B cell (primary cell): ENCODE data around the gene PGAP6. TPM values are rescaled to one million over a fixed set of nuclear protein-coding genes. Genes with fewer than 3 reads are reported as not detected.

Source experiments
- ATAC-seq: fragments of 200-7000 bp; cut with Tn5 transposase; one replicate; pipeline ENCODE4 v1.10.0; 2021; ENCODE audit warnings: low read depth, mild to moderate bottlenecking, moderate number of reproducible peaks, moderate library complexity
- CTCF ChIA-PET: fragments of 350-600 bp; sonication (Branson Sonifier 250); formaldehyde crosslinking; loops from one replicate; lab custom pipeline; 2021; ENCODE audit warnings: antibody characterized with exemption, inconsistent platforms; lab: Charles Lee
- POLR2A ChIA-PET: fragments of 350-600 bp; sonication (Branson Sonifier 250); formaldehyde crosslinking; loops from one replicate; lab custom pipeline; 2021; ENCODE audit warnings: antibody characterized with exemption; lab: Charles Lee
- DNase-seq: peaks from one replicate; pipeline ENCODE4 v3.0.0; 2013
- H2AFZ ChIP-seq: 2 replicates; pipeline ENCODE4 v1.6.1; 2012; ENCODE audit warnings: mild to moderate bottlenecking, low read depth, low read length; ENCODE audit not compliant: insufficient read depth, poor library complexity, severe bottlenecking
- H3K27ac ChIP-seq, 2 donors: 1 replicate in 1 of 2; 2 replicates in 1 of 2; pipeline ENCODE4 v1.5.1; 2012 to 2013; ENCODE audit warnings: low read length in 2 of 2, mild to moderate bottlenecking in 2 of 2, moderate library complexity in 1 of 2
- H3K27me3 ChIP-seq, 4 experiments: fragments of 200-600 bp in 1 of 4; sonication (generic) in 1 of 4; replicated peaks in 1 of 4; 1 replicate in 2 of 4; 2 replicates in 2 of 4; pipeline versions ENCODE4 v1.6.1 to v1.7.0; 2013 to 2016; ENCODE audit warnings: low read length in 3 of 4, mild to moderate bottlenecking in 2 of 4, mixed read lengths in 1 of 4, moderate library complexity in 1 of 4; ENCODE audit not compliant: insufficient read depth in 4 of 4, control insufficient read depth in 3 of 4; ENCODE audit errors: control extremely low read depth in 1 of 4
- H3K36me3 ChIP-seq, 2 experiments: replicated peaks in 1 of 2; 1 replicate in 1 of 2; 2 replicates in 1 of 2; pipeline versions ENCODE4 v1.6.1 to v1.7.1; 2013; ENCODE audit warnings: low read length in 1 of 2; ENCODE audit not compliant: insufficient read depth in 2 of 2, control insufficient read depth in 1 of 2; ENCODE audit errors: control extremely low read depth in 1 of 2, extremely low read depth in 1 of 2
- H3K4me1 ChIP-seq, 2 donors: fragments of 200-600 bp in 1 of 2; sonication (generic) in 1 of 2; 1 replicate in 1 of 2; 2 replicates in 1 of 2; pipeline versions ENCODE4 v1.5.1 to v1.6.1; 2013 to 2017; ENCODE audit warnings: low read length in 2 of 2; ENCODE audit not compliant: control insufficient read depth in 2 of 2, insufficient read depth in 2 of 2
- H3K4me2 ChIP-seq: replicated peaks from 2 replicates; pipeline ENCODE3; 2012; ENCODE audit warnings: mild to moderate bottlenecking, low read depth, low read length; ENCODE audit not compliant: poor library complexity, severe bottlenecking
- H3K4me3 ChIP-seq, 5 experiments: fragments of 200-600 bp in 1 of 5; sonication (generic) in 1 of 5; 1 replicate in 3 of 5; 2 replicates in 2 of 5; pipeline versions ENCODE4 v1.5.1 to v1.7.0; 2011 to 2016; ENCODE audit warnings: low read length in 4 of 5, mild to moderate bottlenecking in 4 of 5, low read depth in 2 of 5, control low read depth in 1 of 5, moderate library complexity in 1 of 5; ENCODE audit not compliant: insufficient read depth in 1 of 5; ENCODE audit errors: control extremely low read depth in 1 of 5, extremely low read depth in 1 of 5
- H3K79me2 ChIP-seq: fragments of 200-600 bp; sonication (generic); one replicate; pipeline ENCODE4 v1.6.0; 2016; ENCODE audit warnings: low read length; ENCODE audit not compliant: control insufficient read depth, insufficient read depth
- H3K9ac ChIP-seq: fragments of 200-600 bp; sonication (generic); 2 replicates; pipeline ENCODE4 v1.6.1; 2017; ENCODE audit warnings: mild to moderate bottlenecking, low read length, moderate library complexity
- H3K9me3 ChIP-seq, 3 donors: one replicate each; pipeline versions ENCODE4 v1.6.1 to v1.7.1; 2013; ENCODE audit warnings: low read length in 2 of 3; ENCODE audit not compliant: control insufficient read depth in 2 of 3, insufficient read depth in 1 of 3; ENCODE audit errors: control extremely low read depth in 1 of 3
- H4K20me1 ChIP-seq: 2 replicates; pipeline ENCODE4 v1.6.0; 2012; ENCODE audit warnings: mild to moderate bottlenecking, low read length; ENCODE audit not compliant: insufficient read depth, control insufficient read depth, poor library complexity, severe bottlenecking
- H3K27ac Mint-ChIP-seq: one replicate; pipeline ENCODE4 v1.8.0; 2021; ENCODE audit warnings: mixed read lengths
- H3K27me3 Mint-ChIP-seq: one replicate; pipeline ENCODE4 v1.8.0; 2021; ENCODE audit warnings: mixed read lengths
- H3K4me1 Mint-ChIP-seq: one replicate; pipeline ENCODE4 v1.8.0; 2021; ENCODE audit warnings: mixed read lengths
- H3K4me3 Mint-ChIP-seq: one replicate; pipeline ENCODE4 v1.8.0; 2021; ENCODE audit warnings: mixed read lengths
- H3K9me3 Mint-ChIP-seq: one replicate; pipeline ENCODE4 v1.8.0; 2022; ENCODE audit warnings: mixed read lengths; ENCODE audit not compliant: insufficient read depth
- CTCF ChIP-seq: fragments of 200-600 bp; IDR thresholded peaks from one replicate; pipeline ENCODE4 v1.8.0; 2022; ENCODE audit warnings: antibody characterized with exemption, mild to moderate bottlenecking
- EZH2 ChIP-seq: IDR thresholded peaks from 2 replicates; pipeline ENCODE4 v1.6.1; 2012; ENCODE audit warnings: borderline replicate concordance, low read depth, mild to moderate bottlenecking, moderate library complexity, low read length; ENCODE audit not compliant: insufficient read depth, poor library complexity, severe bottlenecking
- WGBS: methylation state at CpG from one replicate; pipeline ENCODE4 v1.1.5; 2013; ENCODE audit warnings: missing lambda C conversion rate; ENCODE audit not compliant: insufficient coverage; 5-methylcytosine and 5-hydroxymethylcytosine counted together
- intact Hi-C: fragments of 100-400 bp; cut with micrococcal nuclease; formaldehyde crosslinking; loops from one replicate; pipeline ENCODE4 v1.10.0; 2022
- polyA plus RNA-seq: library from polyadenylated mRNA; depleted of rRNA; stranded (reverse); fragments of >200 nt; gene quantifications from 2 replicates; pipeline ENCODE4 v1.2.3, GENCODE V29; 2012
- total RNA-seq, 2 donors: library from RNA; stranded (reverse); fragments of 120-200 nt in 1 of 2; gene quantifications; 1 replicate in 1 of 2; 2 replicates in 1 of 2; pipeline versions ENCODE4 v1.2.3 to v1.2.4, GENCODE V29; 2013 to 2022

The PGAP6 gene
- total and polyA plus RNA-seq, 2 donors (not counting 1 experiment from before 2014, with no cell fraction given): 47.4 to 158 TPM

GRCh38 chr16:424623-425081 lies 42.9 kb upstream of the PGAP6 start:
- H3K4me1 Mint-ChIP-seq: peaks cover 25% of the 10 kb centered on the region
- ChIA-PET POLR2A (interaction anchor here (2.8 kb wide), 1 partner anchor 23 kb away, joined by 13 read pairs; the partner anchor contains the start of gene DECR2), CTCF (interaction anchor here (0.9 to 1.3 kb wide), 3 partner anchors 23 to 318 kb away, joined by 3 to 4 read pairs (median 3); no protein-coding TSS in a partner anchor)
- peak overlapping the region; percentile 93 for H3K4me3 Mint-ChIP-seq
- Histone ChIP-seq H4K20me1 (peaks cover 11% of the 10 kb centered on the region), H3K9ac (peak overlapping the region; percentile 68), H2AFZ (peak overlapping the region; percentile 86), H3K27ac (peak overlapping the region in 1 of 2 donors; percentile 92), H3K79me2 (peaks cover 24% of the 10 kb centered on the region), H3K27me3 (peaks cover 0 to 14% (median 2%) of the 10 kb centered on the region in 4 experiments), H3K4me2 (peak overlapping the region; percentile 86), H3K4me1 (peaks cover 16 to 22% of the 10 kb centered on the region in 2 donors), H3K9me3 (no peaks in the 10 kb centered on the region), H3K36me3 (no peaks in the 10 kb centered on the region), H3K4me3 (peak overlapping the region in 4 of 5 experiments; percentile 52 to 71 (median 62))
- H3K27me3 Mint-ChIP-seq: peaks cover 9% of the 10 kb centered on the region
- intact Hi-C loops: loop anchor here (1.0 to 5.0 kb wide), 4 partner anchors 23 to 103 kb away; partner anchors contain the start of genes CAPN15, DECR2 and PGAP6
- no peak for ATAC-seq
- WGBS: 14% methylated on average over 28 of the region's 31 CpGs
- no peak for DNase-seq
- peak overlapping the region; percentile 37 for H3K27ac Mint-ChIP-seq
- TF ChIP-seq CTCF (no peak), EZH2 (no peak)
- no peaks in the 10 kb centered on the region for H3K9me3 Mint-ChIP-seq

GRCh38 chr16:424033-424622 lies 42.4 kb upstream of the PGAP6 start:
- Histone ChIP-seq H3K27ac (no peak overlapping the region), H3K36me3 (no peaks in the 10 kb centered on the region), H2AFZ (peak overlapping the region; percentile 86), H3K27me3 (peaks cover 0 to 14% (median 2%) of the 10 kb centered on the region in 4 experiments), H4K20me1 (peaks cover 11% of the 10 kb centered on the region), H3K4me2 (peak overlapping the region; percentile 86), H3K4me3 (peak overlapping the region in 2 of 5 experiments; percentile 52 to 54), H3K4me1 (peaks cover 16 to 22% of the 10 kb centered on the region in 2 donors), H3K9ac (peak overlapping the region; percentile 68), H3K9me3 (no peaks in the 10 kb centered on the region), H3K79me2 (peaks cover 24% of the 10 kb centered on the region)
- peak overlapping the region; percentile 37 for H3K27ac Mint-ChIP-seq
- TF ChIP-seq CTCF: no peak
- DNase-seq (no peak), ATAC-seq (no peak)
- CTCF ChIA-PET: interaction anchor here (0.9 to 1.4 kb wide), 2 partner anchors 24 to 189 kb away, joined by 3 read pairs; partner anchors contain the start of gene FAM234A
- POLR2A ChIA-PET: interaction anchor here (2.8 kb wide), 1 partner anchor 23 kb away, joined by 13 read pairs; the partner anchor contains the start of gene DECR2
- no peaks in the 10 kb centered on the region for H3K9me3 Mint-ChIP-seq
- intact Hi-C loops: no loop called here
- H3K27me3 Mint-ChIP-seq: peaks cover 9% of the 10 kb centered on the region
- 81% methylated on average over 18 of the region's 20 CpGs for WGBS
- H3K4me3 Mint-ChIP-seq: peak overlapping the region; percentile 93
- peaks cover 25% of the 10 kb centered on the region for H3K4me1 Mint-ChIP-seq
